NCI-H1417 (cell line): ENCODE data around the gene GRHPR.

Experiments
- DNase-seq, 3 experiments: peaks; one replicate each; lab custom pipeline; 2025; lab: John Stamatoyannopoulos, UW

GRHPR gene

DNA sequence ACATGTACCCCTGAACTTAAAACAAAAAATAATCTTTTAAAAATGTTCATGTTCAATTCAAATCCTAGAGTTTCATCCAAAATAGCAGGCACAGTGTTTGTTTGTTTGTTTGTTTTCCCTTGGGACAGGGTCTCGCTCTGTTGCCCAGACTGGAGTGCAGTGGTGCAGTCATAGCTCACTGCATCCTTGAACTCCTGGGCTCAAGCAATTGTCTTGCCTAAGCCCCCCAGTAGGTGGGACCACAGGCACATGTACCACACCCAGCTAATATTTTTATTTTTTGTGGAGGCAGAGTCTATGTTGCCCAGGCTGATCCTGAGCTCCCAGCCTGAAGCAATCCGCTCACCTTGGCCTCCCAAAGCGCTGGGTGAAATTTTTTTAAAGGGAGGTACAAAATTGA is 58.3 kb downstream of the GRHPR start:
- no peak for DNase-seq

- peak; percentile 90 to 95 (median 91) for DNase-seq
Observed at GRCh38 chr9:37485389-37486255, 63.1 kb downstream of the GRHPR start, which contains the start of gene POLR1E. Gene POLR1E (plus strand): TSS chr9:37485948. CDS start chr9:37486048, 100 bp downstream.

GRCh38 chr9:37486256-37486615 is 63.7 kb downstream of the GRHPR start:
- DNase-seq = no peak
